Measurements from ENCODE around the gene SH3BP5. TPM values are rescaled to one million over a fixed set of nuclear protein-coding genes. Genes with fewer than 3 reads are reported as not detected.

The SH3BP5 gene
- total and polyA plus RNA-seq, 4 donors = 50.3 to 76.6 (median 67.3) TPM

GRCh38 chr3:15333099-15333955 lies 941 bp upstream of the SH3BP5 start:
- Histone ChIP-seq H3K27ac (ENCODE audit: low read depth in 1 of 2, low read length in 1 of 2) (peak overlapping the region in 1 of 2 donors; percentile 92), H3K9ac (ENCODE audit: insufficient read depth in 1 of 2, low read length in 2 of 2) (no peak overlapping the region), H3K9me3 (ENCODE audit: control insufficient read depth in 4 of 4, insufficient read depth in 3 of 4, low read length in 3 of 4) (no peaks in the 10 kb centered on the region), H3K27me3 (ENCODE audit: control insufficient read depth in 3 of 3, insufficient read depth in 3 of 3, low read length in 2 of 3) (peaks cover 0 to 5% (median 0%) of the 10 kb centered on the region in 3 donors), H3K36me3 (ENCODE audit: control insufficient read depth in 4 of 4, insufficient read depth in 4 of 4, low read length in 4 of 4) (no peaks in the 10 kb centered on the region), H3K4me3 (no peak overlapping the region), H3K4me1 (ENCODE audit: control insufficient read depth in 5 of 5, insufficient read depth in 5 of 5, low read length in 5 of 5) (peaks cover 0 to 31% (median 8%) of the 10 kb centered on the region in 5 donors)
- TF ChIP-seq CTCF (IDR thresholded peaks at IDR 0.05; ENCODE audit: control extremely low read depth, extremely low read depth) = no peak
- 92 to 93% methylated on average over 10 of the region's 10 CpGs for WGBS, 2 donors
- ATAC-seq (ENCODE audit: insufficient read depth, low FRiP score) (no peak), DNase-seq (no peak)

- Histone ChIP-seq H3K4me3 (peak overlapping the region; percentile 84), H3K27ac (ENCODE audit: low read depth in 1 of 2, low read length in 1 of 2) (peak overlapping the region; percentile 62 to 92), H3K27me3 (ENCODE audit: control insufficient read depth in 3 of 3, insufficient read depth in 3 of 3, low read length in 2 of 3) (peaks cover 0 to 5% (median 0%) of the 10 kb centered on the region in 3 donors), H3K4me1 (ENCODE audit: control insufficient read depth in 5 of 5, insufficient read depth in 5 of 5, low read length in 5 of 5) (peaks cover 0 to 31% (median 8%) of the 10 kb centered on the region in 5 donors), H3K9ac (ENCODE audit: insufficient read depth in 1 of 2, low read length in 2 of 2) (peak overlapping the region; percentile 18 to 49), H3K9me3 (ENCODE audit: control insufficient read depth in 4 of 4, insufficient read depth in 3 of 4, low read length in 3 of 4) (no peaks in the 10 kb centered on the region), H3K36me3 (ENCODE audit: control insufficient read depth in 4 of 4, insufficient read depth in 4 of 4, low read length in 4 of 4) (no peaks in the 10 kb centered on the region)
- 2 to 3% methylated on average over 50 to 71 of the region's 71 CpGs for WGBS, 2 donors
- ATAC-seq (ENCODE audit: insufficient read depth, low FRiP score) = peak; percentile 35
- DNase-seq = peak; percentile 46 to 69 (median 52)
- no peak for TF ChIP-seq CTCF (IDR thresholded peaks at IDR 0.05; ENCODE audit: control extremely low read depth, extremely low read depth)
These were observed 581 bp downstream of the SH3BP5 start for GRCh38 chr3:15331606-15332404.

GRCh38 chr3:15331072-15331605 lies 1.2 kb downstream of the SH3BP5 start:
- peak overlapping the region in 1 of 2 donors; percentile 18 for H3K9ac ChIP-seq (ENCODE audit: insufficient read depth in 1 of 2, low read length in 2 of 2)
- peaks cover 2 to 31% (median 8%) of the 10 kb centered on the region in 5 donors for H3K4me1 ChIP-seq (ENCODE audit: control insufficient read depth in 5 of 5, insufficient read depth in 5 of 5, low read length in 5 of 5)
- peak overlapping the region in 1 of 2 donors; percentile 92 for H3K27ac ChIP-seq (ENCODE audit: low read depth in 1 of 2, low read length in 1 of 2)
- H3K36me3 ChIP-seq (ENCODE audit: control insufficient read depth in 4 of 4, insufficient read depth in 4 of 4, low read length in 4 of 4) = no peaks in the 10 kb centered on the region
- DNase-seq (no peak), ATAC-seq (ENCODE audit: insufficient read depth, low FRiP score) (no peak)
- H3K4me3 ChIP-seq = peak overlapping the region; percentile 84
- peaks cover 0 to 5% (median 0%) of the 10 kb centered on the region in 3 donors for H3K27me3 ChIP-seq (ENCODE audit: control insufficient read depth in 3 of 3, insufficient read depth in 3 of 3, low read length in 2 of 3)
- no peak for TF ChIP-seq CTCF (IDR thresholded peaks at IDR 0.05; ENCODE audit: control extremely low read depth, extremely low read depth)
- WGBS, 2 donors = 35 to 45% methylated on average over 6 of the region's 6 CpGs
- no peaks in the 10 kb centered on the region for H3K9me3 ChIP-seq (ENCODE audit: control insufficient read depth in 4 of 4, insufficient read depth in 3 of 4, low read length in 3 of 4)
